ENCODE measurements around the gene ZNF200. TPM values are rescaled to one million over a fixed set of nuclear protein-coding genes. Genes with fewer than 3 reads are reported as not detected.
A peak's percentile ranks its signal among the peaks of the same experiment; 100 is the strongest.

Gene ZNF200
- total and polyA plus RNA-seq, 2 of the 13 experiments (the other 11 are each of a cell fraction or from before 2014, with no cell fraction given): 3.5 to 16.5 TPM

DNA sequence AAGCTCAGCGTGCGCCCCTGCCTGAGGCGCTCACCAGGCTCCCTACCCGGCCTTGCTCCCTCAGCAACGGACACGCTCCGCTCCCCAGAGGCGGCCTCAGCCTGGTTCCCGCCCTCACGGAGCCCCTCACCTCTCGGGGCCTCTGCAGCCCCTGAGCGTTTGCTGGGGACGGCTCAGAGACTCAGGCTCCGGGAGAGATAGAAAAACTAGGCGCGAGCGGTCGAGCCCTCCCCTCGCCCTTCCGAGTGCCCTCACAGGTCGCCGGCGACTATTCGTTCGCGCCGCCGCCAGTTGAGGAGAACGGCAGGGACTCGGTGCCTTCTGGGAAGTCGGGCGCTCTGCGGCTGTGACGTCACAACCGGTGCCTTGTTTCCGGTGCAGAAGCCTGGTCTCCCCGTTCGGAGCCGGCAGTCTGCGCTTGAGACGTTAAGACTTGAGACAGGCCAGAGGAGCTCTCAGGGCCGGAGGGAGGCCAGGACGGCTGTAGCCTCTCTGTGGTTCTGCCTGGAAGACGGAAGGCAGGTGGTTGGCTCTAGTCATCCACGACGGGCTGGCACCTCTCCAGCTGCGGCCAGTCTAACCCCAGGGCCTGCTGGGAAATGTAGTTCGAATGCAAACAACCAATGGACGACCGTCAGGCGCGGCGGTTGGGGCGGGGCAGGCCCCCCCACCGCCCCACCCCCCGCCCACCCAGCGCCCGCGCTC lies at the start of gene ZNF200 (continued):
- 0 out of 2 replicates have a peak, but pooled peaks have one; percentile 49 for TF ChIP-seq ZNF609 (CRISPR knock-in tag; IDR thresholded peaks at IDR 0.05; ENCODE audit: borderline replicate concordance)
- TF ChIP-seq TOPORS (CRISPR knock-in tag; IDR thresholded peaks at IDR 0.05): no peak
- 0 out of 2 replicates have a peak, but pooled peaks have one; percentile 32 for TF ChIP-seq MXD3 (CRISPR knock-in tag; IDR thresholded peaks at IDR 0.05)
- TF ChIP-seq MAFF (IDR thresholded peaks at IDR 0.05; ENCODE audit: low read depth, low read length): no peak
- peak; percentile 47; the same call in 1 of the 2 replicates for TF ChIP-seq SMAD3 (CRISPR knock-in tag; IDR thresholded peaks at IDR 0.05)
- TF ChIP-seq FOXO1 (CRISPR knock-in tag; IDR thresholded peaks at IDR 0.05): peak; percentile 11
- TF ChIP-seq ARNT (IDR thresholded peaks at IDR 0.05): no peak
- no peak for TF ChIP-seq HOXA9 (CRISPR knock-in tag; IDR thresholded peaks at IDR 0.05; ENCODE audit: borderline replicate concordance)
- TF ChIP-seq ZNF512B (CRISPR knock-in tag; IDR thresholded peaks at IDR 0.05; ENCODE audit: borderline replicate concordance): no peak
- no peak for TF ChIP-seq TBP (CRISPR knock-in tag; IDR thresholded peaks at IDR 0.05)
- TF ChIP-seq NCOA5 (CRISPR knock-in tag; IDR thresholded peaks at IDR 0.05): no peak
- no peak for TF ChIP-seq HNF4G (IDR thresholded peaks at IDR 0.05; ENCODE audit: borderline replicate concordance, low read depth, low read length)
- TF ChIP-seq HNF4G (CRISPR knock-in tag; IDR thresholded peaks at IDR 0.05; ENCODE audit: borderline replicate concordance, low read depth): 0 out of 2 replicates have a peak, but pooled peaks have one; percentile 49
- TF ChIP-seq ARID5B (CRISPR knock-in tag; IDR thresholded peaks at IDR 0.05): peak; percentile 16; the same call in 1 of the 2 replicates
- no peak for TF ChIP-seq HMG20B (CRISPR knock-in tag; conservative IDR thresholded peaks at IDR 0.05)
- 0 out of 2 replicates have a peak, but pooled peaks have one; percentile 41 for TF ChIP-seq ZBTB7A (CRISPR knock-in tag; IDR thresholded peaks at IDR 0.05)
- TF ChIP-seq ZNF589 (CRISPR knock-in tag; conservative IDR thresholded peaks at IDR 0.05): no peak
- no peak for TF ChIP-seq MIER2 (CRISPR knock-in tag; IDR thresholded peaks at IDR 0.05)

Data from HepG2 (cell line).